ENCODE measurements around the gene HSCB. TPM values are rescaled to one million over a fixed set of nuclear protein-coding genes. Genes with fewer than 3 reads are reported as not detected.

Gene HSCB
- total RNA-seq, 1 experiment from 2014 or later: 21.2 TPM

- H3K9me3 ChIP-seq (ENCODE audit: control insufficient read depth, low read depth, low read length): no peaks in the 10 kb centered on the region
- H2BK120ac ChIP-seq (ENCODE audit: low read depth, low read length, poor library complexity, severe bottlenecking): no peak overlapping the region
- no peaks in the 10 kb centered on the region for H4K20me1 ChIP-seq (ENCODE audit: control insufficient read depth, insufficient read depth, insufficient read length)
- H3K4ac ChIP-seq (ENCODE audit: low read depth, low read length): no peak overlapping the region
- DNase-seq: no peak
- peaks cover 0 to 2% of the 10 kb centered on the region in 2 experiments; a peak in 1 of 5 replicates for H3K9me3 Mint-ChIP-seq
- H3K23ac ChIP-seq (ENCODE audit: insufficient read length, low read depth, low read length): no peak overlapping the region
- no peak overlapping the region for H3K18ac ChIP-seq (ENCODE audit: insufficient read length, low read depth, low read length)
- no peak overlapping the region for H2BK20ac ChIP-seq (ENCODE audit: low read depth, low read length, poor library complexity, severe bottlenecking)
- H2AFZ ChIP-seq (ENCODE audit: low read length): no peak overlapping the region
- no peak overlapping the region for H3K56ac ChIP-seq (ENCODE audit: insufficient read length, low read depth, low read length)
- H3K36me3 Mint-ChIP-seq (ENCODE audit: insufficient read depth in 1 of 3, low read depth in 3 of 3): peaks cover 49 to 80% (median 72%) of the 10 kb centered on the region in 3 experiments
- no peak overlapping the region for H3K4me2 ChIP-seq (ENCODE audit: insufficient read depth, insufficient read length, low read length)
- no peak overlapping the region for H3K9ac ChIP-seq (ENCODE audit: extremely low read depth, insufficient read length, low read length)
- no peak overlapping the region for H2BK12ac ChIP-seq (ENCODE audit: insufficient read length, low read depth, low read length)
- H2BK5ac ChIP-seq (ENCODE audit: insufficient read length, low read length): no peak overlapping the region
- H3K14ac ChIP-seq (ENCODE audit: insufficient read depth, low read length): no peak overlapping the region
- H3K4me1 ChIP-seq (ENCODE audit: insufficient read depth, low read length): no peaks in the 10 kb centered on the region
- H3K27me3 Mint-ChIP-seq (ENCODE audit: low read depth): no peaks in the 10 kb centered on the region
- H2AK5ac ChIP-seq (ENCODE audit: insufficient read length, low read length): no peak overlapping the region
- TF ChIP-seq CTCF (conservative IDR thresholded peaks at IDR 0.05): no peak
- H4K91ac ChIP-seq (ENCODE audit: insufficient read length, low read depth, low read length): no peak overlapping the region
- no peak overlapping the region for H3T11ph ChIP-seq (ENCODE audit: low read length)
- WGBS (ENCODE audit: extremely low coverage, insufficient read length, low lambda C conversion rate): no CpG with 5 or more reads among the region's 10 CpGs
- no peak overlapping the region for H4K5ac ChIP-seq (ENCODE audit: insufficient read length, low read depth, low read length)
- H3K79me1 ChIP-seq (ENCODE audit: insufficient read depth, low read depth, low read length, poor library complexity, severe bottlenecking): peaks cover 5% of the 10 kb centered on the region
- no peaks in the 10 kb centered on the region for H3K23me2 ChIP-seq (ENCODE audit: insufficient read length, low read depth, low read length, poor library complexity, severe bottlenecking)
- no peak overlapping the region for H4K8ac ChIP-seq (replicated peaks; ENCODE audit: insufficient read length, low read depth, low read length)
- no peak overlapping the region for H2BK15ac ChIP-seq (ENCODE audit: low read depth, low read length)
- no peak overlapping the region for H3K27ac ChIP-seq (ENCODE audit: insufficient read length, low read depth, low read length)
- no peaks in the 10 kb centered on the region for H3K79me2 ChIP-seq (ENCODE audit: insufficient read depth, low read length)
- no peak overlapping the region for H3K4me3 Mint-ChIP-seq
- H3K4me1 Mint-ChIP-seq: peaks cover 2 to 4% of the 10 kb centered on the region in 2 experiments; a peak in 3 of 4 replicates
- peak overlapping the region in 2 of 3 experiments; percentile 58 to 76; a peak in 3 of 7 replicates for H3K27ac Mint-ChIP-seq
- H3K27me3 ChIP-seq (ENCODE audit: insufficient read depth, low read length): no peaks in the 10 kb centered on the region
Measured at GRCh38 chr22:28728621-28729313, 13.1 kb upstream of the HSCB start.
